SH-SY5Y (cell line): ENCODE results near the gene TKTL1.

Experiments used
- GATA2 ChIP-seq: IDR thresholded peaks from 2 replicates; pipeline ENCODE4 v1.6.1; 2011; ENCODE audit warnings: mild to moderate bottlenecking, low read depth, low read length
- GATA3 ChIP-seq: IDR thresholded peaks from 2 replicates; pipeline ENCODE4 v1.6.1; 2011; ENCODE audit warnings: low read depth, mild to moderate bottlenecking, low read length, moderate library complexity

The TKTL1 gene

GRCh38 chrX:154378799-154379568, 83.4 kb downstream of the TKTL1 start, which contains the start of gene EMD:
Gene EMD (plus strand): TSS chrX:154379295. CDS start chrX:154379485, 190 bp downstream.
- TF ChIP-seq GATA3, result no peak
- no peak for TF ChIP-seq GATA2

- TF ChIP-seq GATA3 (no peak), GATA2 (no peak)
Measured at GRCh38 chrX:154379569-154379951, 84.0 kb downstream of the TKTL1 start.
